GM12875 (cell line): ENCODE results near the gene RORC.

Source experiments
- H3K4me3 ChIP-seq: one replicate; pipeline ENCODE4 v1.5.1; 2011; ENCODE audit warnings: low read depth, low read length, control low read depth
- TF ChIP-seq, protein P1 (sequence below): IDR thresholded peaks from 2 replicates; pipeline ENCODE4 v1.5.1; 2011; ENCODE audit warnings: low read depth, mild to moderate bottlenecking, control low read depth, inconsistent platforms, low read length, moderate library complexity, borderline replicate concordance; ENCODE audit not compliant: insufficient read depth

Gene RORC

DNA sequence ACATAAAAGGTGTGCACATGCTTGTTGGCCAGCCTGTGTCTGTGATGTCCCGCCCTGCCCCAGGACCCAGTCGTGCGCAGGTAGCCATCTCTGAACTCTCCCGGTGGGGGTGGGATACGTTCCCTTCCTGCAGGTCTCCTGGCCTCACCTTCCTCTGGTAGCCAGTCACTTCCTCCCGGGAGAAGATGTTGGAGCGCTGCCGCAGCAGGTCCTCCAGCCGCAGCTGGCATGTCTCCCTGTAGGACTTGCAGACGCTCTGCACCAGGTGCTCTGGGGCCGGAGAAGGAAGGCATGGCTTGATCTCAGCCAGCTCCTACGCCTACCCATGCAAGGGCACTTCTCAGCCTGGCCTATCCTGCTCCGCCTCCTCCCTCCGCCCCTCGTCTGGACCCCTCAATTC is 17.2 kb downstream of the RORC start:
- TF ChIP-seq, protein P1, sequence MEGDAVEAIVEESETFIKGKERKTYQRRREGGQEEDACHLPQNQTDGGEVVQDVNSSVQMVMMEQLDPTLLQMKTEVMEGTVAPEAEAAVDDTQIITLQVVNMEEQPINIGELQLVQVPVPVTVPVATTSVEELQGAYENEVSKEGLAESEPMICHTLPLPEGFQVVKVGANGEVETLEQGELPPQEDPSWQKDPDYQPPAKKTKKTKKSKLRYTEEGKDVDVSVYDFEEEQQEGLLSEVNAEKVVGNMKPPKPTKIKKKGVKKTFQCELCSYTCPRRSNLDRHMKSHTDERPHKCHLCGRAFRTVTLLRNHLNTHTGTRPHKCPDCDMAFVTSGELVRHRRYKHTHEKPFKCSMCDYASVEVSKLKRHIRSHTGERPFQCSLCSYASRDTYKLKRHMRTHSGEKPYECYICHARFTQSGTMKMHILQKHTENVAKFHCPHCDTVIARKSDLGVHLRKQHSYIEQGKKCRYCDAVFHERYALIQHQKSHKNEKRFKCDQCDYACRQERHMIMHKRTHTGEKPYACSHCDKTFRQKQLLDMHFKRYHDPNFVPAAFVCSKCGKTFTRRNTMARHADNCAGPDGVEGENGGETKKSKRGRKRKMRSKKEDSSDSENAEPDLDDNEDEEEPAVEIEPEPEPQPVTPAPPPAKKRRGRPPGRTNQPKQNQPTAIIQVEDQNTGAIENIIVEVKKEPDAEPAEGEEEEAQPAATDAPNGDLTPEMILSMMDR: no peak

DNA sequence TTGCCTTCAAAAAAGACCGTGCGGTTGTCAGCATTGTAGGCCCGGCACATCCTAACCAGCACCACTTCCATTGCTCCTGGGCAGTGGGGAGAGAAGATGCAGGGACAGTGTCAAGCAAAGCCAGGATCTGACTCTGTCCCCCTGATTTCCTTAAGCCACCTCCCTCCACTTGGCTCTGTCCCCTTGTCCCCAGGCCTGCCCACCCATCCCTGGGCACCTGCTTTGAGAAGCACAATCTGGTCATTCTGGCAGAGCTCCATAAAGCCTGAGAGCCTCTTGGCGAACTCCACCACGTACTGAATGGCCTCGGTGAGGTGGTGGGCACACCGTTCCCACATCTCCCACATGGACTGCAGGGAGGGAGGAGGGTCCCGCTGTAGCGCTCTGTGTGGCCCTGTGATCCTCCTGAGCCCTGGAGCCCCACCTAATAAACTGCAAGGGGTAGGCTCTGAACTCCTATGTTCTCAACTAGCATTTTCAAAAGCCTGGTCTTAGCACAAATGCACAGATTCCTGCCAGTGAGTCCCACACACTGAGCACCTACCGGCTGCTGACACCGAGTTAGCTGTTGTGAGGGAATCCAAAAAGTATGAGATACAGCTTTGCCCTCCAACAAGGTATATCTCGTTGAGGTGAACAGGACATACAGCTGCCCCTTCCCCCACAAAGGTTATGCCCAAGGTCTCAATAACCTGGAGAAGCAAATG is 18.2 kb downstream of the RORC start:
- TF ChIP-seq, protein P1: no peak
- H3K4me3 ChIP-seq: no peak overlapping the region

More for the DNA sequence above, 17.2 kb downstream of the RORC start:
- H3K4me3 ChIP-seq: no peak overlapping the region

DNA sequence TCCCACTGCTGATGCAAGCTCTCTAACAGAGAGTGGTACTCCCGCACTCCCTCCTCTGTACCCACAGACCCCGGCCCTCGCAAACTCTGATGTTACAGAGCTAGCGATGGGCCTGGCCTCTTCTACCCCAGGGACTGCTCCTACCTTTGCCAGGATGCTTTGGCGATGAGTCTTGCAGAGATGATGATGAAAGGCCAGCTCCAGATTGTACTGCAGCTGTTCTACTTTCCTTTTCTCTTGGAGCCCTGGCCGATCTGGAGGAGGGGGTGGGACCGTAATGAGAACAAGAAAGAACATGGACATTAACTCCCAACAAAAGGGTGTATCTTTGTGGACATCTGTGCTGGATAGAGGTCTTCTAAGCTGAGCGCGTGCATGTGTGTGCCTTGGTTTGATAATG is 20.4 kb downstream of the RORC start:
- TF ChIP-seq, protein P1: no peak
- no peak overlapping the region for H3K4me3 ChIP-seq

DNA sequence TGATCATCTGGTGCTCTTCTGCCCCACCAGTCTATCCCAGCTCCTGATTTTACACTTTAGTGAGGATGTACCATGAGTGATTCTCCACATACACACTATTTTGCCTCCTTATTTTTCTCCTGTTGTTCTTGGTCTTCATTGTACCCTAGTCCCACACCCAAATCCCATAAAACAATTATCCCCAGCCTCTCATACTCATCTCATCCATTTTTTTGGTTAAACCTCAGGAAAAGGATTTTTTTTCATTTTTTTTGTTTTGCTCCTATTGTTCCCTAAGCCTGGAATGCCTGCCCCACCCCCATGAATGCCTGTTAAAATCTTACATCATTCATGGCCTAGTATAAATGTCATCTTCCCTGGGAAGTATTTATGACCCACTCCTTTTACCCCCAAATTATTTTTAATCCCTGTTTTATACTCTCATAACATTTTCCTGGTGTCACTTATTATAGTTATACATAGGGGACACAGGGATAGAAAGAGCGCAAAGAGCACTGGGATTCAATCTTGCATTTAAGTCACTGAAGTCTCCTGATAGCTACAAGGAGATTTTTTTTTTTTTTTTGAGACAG is 21.5 kb downstream of the RORC start:
- H3K4me3 ChIP-seq: no peak overlapping the region
- TF ChIP-seq, protein P1: no peak

DNA sequence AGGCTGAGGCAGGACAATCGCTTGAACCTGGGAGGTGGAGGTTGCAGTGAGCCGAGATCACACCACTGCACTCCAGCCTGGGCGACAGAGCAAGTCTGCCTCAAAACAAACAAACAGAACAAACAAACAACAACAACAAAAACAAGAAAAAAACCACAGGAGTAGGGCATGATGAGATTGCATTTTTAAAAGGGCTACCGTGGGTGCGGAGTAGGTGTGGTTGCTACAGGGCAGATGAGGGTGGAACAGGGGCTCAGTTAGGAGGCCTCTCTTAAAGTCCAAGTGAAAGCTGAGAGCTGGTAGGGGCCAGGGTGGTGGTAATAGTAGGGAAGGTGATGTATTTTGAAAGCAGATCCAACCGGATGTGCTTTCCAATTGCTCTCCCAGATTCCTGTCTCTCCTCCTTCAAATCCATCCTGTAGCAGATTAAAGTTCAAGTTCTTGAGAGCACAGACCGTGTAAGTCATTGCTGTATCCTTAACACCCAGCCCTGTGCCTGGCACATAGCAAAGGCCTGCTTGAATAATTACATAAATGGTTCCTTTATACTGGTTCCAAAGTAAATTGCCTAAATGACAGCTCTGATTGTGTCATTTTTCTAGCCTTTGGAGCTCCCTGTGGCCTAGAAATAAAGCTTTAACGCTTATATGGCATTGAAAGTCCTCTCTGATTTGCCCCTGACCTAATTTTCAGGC is 22.2 kb downstream of the RORC start:
- no peak overlapping the region for H3K4me3 ChIP-seq
- TF ChIP-seq, protein P1: no peak

DNA sequence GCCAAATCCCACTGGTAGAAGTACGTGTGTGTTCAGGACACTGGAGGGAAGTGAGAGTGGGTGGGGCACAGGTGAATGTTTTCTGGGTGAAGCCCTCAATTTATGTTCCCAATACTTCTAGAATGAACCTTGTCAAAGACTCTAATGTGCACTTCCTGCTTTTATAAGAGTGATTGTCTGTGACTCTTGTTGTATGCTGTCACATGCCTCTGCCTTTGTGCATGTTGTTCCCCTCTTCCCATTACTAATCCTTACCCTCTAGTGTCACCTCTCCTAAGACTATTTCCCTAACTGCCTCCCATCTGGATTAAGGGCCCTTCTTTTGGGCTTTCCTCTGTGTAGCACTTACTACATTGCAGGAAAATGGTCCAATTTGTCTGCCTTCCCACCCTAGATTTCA is 23.8 kb downstream of the RORC start:
- H3K4me3 ChIP-seq: no peak overlapping the region
- TF ChIP-seq, protein P1: no peak
